ENCODE data around the gene ZNF570. TPM values are rescaled to one million over a fixed set of nuclear protein-coding genes. Genes with fewer than 3 reads are reported as not detected.

ZNF570 gene
- total and polyA plus RNA-seq, 2 of the 13 experiments (the other 11 are each of a cell fraction or from before 2014, with no cell fraction given), result 1.0 to 4.4 TPM

GRCh38 chr19:37466798-37467607 lies 2.2 kb upstream of the ZNF570 start, which contains the start of gene ZNF569 (continued):
- peak; percentile 86 for TF ChIP-seq KDM2A (CRISPR knock-in tag; IDR thresholded peaks at IDR 0.05; ENCODE audit: borderline replicate concordance, low read depth)
- no peak; the same call in 1 of the 2 replicates for TF ChIP-seq MYNN (CRISPR knock-in tag; IDR thresholded peaks at IDR 0.05; ENCODE audit: low read depth)
- TF ChIP-seq CBX5 (CRISPR knock-in tag; IDR thresholded peaks at IDR 0.05; ENCODE audit: borderline replicate concordance), result peak; percentile 82; the same call in 1 of the 2 replicates
- TF ChIP-seq ZNF580 (CRISPR knock-in tag; IDR thresholded peaks at IDR 0.05; ENCODE audit: borderline replicate concordance, low read depth), result peak; percentile 59; the same call in 1 of the 2 replicates
- TF ChIP-seq THAP7 (CRISPR knock-in tag; IDR thresholded peaks at IDR 0.05), result peak; percentile 30; the same call in 1 of the 2 replicates
- no peak for TF ChIP-seq ZFP82 (CRISPR knock-in tag; IDR thresholded peaks at IDR 0.05; ENCODE audit: borderline replicate concordance)
- peak; percentile 18 to 56; a peak in 2 of 4 replicates for TF ChIP-seq NR2F1 (CRISPR knock-in tag; IDR thresholded peaks at IDR 0.05)
- TF ChIP-seq SAP130 (CRISPR knock-in tag; IDR thresholded peaks at IDR 0.05; ENCODE audit: low read depth), result peak; percentile 94
- no peak for TF ChIP-seq ZNF513 (CRISPR knock-in tag; conservative IDR thresholded peaks at IDR 0.05)
- TF ChIP-seq TOE1 (CRISPR knock-in tag; IDR thresholded peaks at IDR 0.05), result no peak
- no peak; the same call in 1 of the 2 replicates for TF ChIP-seq DZIP1 (CRISPR knock-in tag; IDR thresholded peaks at IDR 0.05)
- no peak for TF ChIP-seq KLF9 (CRISPR knock-in tag; IDR thresholded peaks at IDR 0.05; ENCODE audit: low read depth)
- peak; percentile 87; the same call in 1 of the 2 replicates for TF ChIP-seq KLF12 (CRISPR knock-in tag; IDR thresholded peaks at IDR 0.05; ENCODE audit: borderline replicate concordance)
- peak; percentile 58; the same call in 1 of the 2 replicates for TF ChIP-seq MIER3 (CRISPR knock-in tag; IDR thresholded peaks at IDR 0.05; ENCODE audit: borderline replicate concordance)
- TF ChIP-seq FUBP1 (CRISPR knock-in tag; IDR thresholded peaks at IDR 0.05; ENCODE audit: borderline replicate concordance), result no peak
- TF ChIP-seq RBAK (CRISPR knock-in tag; IDR thresholded peaks at IDR 0.05), result 0 out of 2 replicates have a peak, but pooled peaks have one; percentile 58
- no peak for TF ChIP-seq ZNF496 (CRISPR knock-in tag; IDR thresholded peaks at IDR 0.05; ENCODE audit: insufficient replicate concordance)
- no peak for TF ChIP-seq SKIL (CRISPR knock-in tag; IDR thresholded peaks at IDR 0.05; ENCODE audit: borderline replicate concordance)
